B cell (primary cell): ENCODE measurements around the gene MRNIP. TPM values are rescaled to one million over a fixed set of nuclear protein-coding genes. Genes with fewer than 3 reads are reported as not detected.

Source experiments
- ATAC-seq: fragments of 200-7000 bp; cut with Tn5 transposase; one replicate; pipeline ENCODE4 v1.10.0; 2021; ENCODE audit warnings: low read depth, mild to moderate bottlenecking, moderate number of reproducible peaks, moderate library complexity
- CTCF ChIA-PET: fragments of 350-600 bp; sonication (Branson Sonifier 250); formaldehyde crosslinking; loops from one replicate; lab custom pipeline; 2021; ENCODE audit warnings: antibody characterized with exemption, inconsistent platforms; lab: Charles Lee
- POLR2A ChIA-PET: fragments of 350-600 bp; sonication (Branson Sonifier 250); formaldehyde crosslinking; loops from one replicate; lab custom pipeline; 2021; ENCODE audit warnings: antibody characterized with exemption; lab: Charles Lee
- DNase-seq: peaks from one replicate; pipeline ENCODE4 v3.0.0; 2013
- H2AFZ ChIP-seq: 2 replicates; pipeline ENCODE4 v1.6.1; 2012; ENCODE audit warnings: mild to moderate bottlenecking, low read depth, low read length; ENCODE audit not compliant: insufficient read depth, poor library complexity, severe bottlenecking
- H3K27ac ChIP-seq, 2 donors: 1 replicate in 1 of 2; 2 replicates in 1 of 2; pipeline ENCODE4 v1.5.1; 2012 to 2013; ENCODE audit warnings: low read length in 2 of 2, mild to moderate bottlenecking in 2 of 2, moderate library complexity in 1 of 2
- H3K27me3 ChIP-seq, 4 experiments: fragments of 200-600 bp in 1 of 4; sonication (generic) in 1 of 4; replicated peaks in 1 of 4; 1 replicate in 2 of 4; 2 replicates in 2 of 4; pipeline versions ENCODE4 v1.6.1 to v1.7.0; 2013 to 2016; ENCODE audit warnings: low read length in 3 of 4, mild to moderate bottlenecking in 2 of 4, mixed read lengths in 1 of 4, moderate library complexity in 1 of 4; ENCODE audit not compliant: insufficient read depth in 4 of 4, control insufficient read depth in 3 of 4; ENCODE audit errors: control extremely low read depth in 1 of 4
- H3K36me3 ChIP-seq, 2 experiments: replicated peaks in 1 of 2; 1 replicate in 1 of 2; 2 replicates in 1 of 2; pipeline versions ENCODE4 v1.6.1 to v1.7.1; 2013; ENCODE audit warnings: low read length in 1 of 2; ENCODE audit not compliant: insufficient read depth in 2 of 2, control insufficient read depth in 1 of 2; ENCODE audit errors: control extremely low read depth in 1 of 2, extremely low read depth in 1 of 2
- H3K4me1 ChIP-seq, 2 donors: fragments of 200-600 bp in 1 of 2; sonication (generic) in 1 of 2; 1 replicate in 1 of 2; 2 replicates in 1 of 2; pipeline versions ENCODE4 v1.5.1 to v1.6.1; 2013 to 2017; ENCODE audit warnings: low read length in 2 of 2; ENCODE audit not compliant: control insufficient read depth in 2 of 2, insufficient read depth in 2 of 2
- H3K4me2 ChIP-seq: replicated peaks from 2 replicates; pipeline ENCODE3; 2012; ENCODE audit warnings: mild to moderate bottlenecking, low read depth, low read length; ENCODE audit not compliant: poor library complexity, severe bottlenecking
- H3K4me3 ChIP-seq, 5 experiments: fragments of 200-600 bp in 1 of 5; sonication (generic) in 1 of 5; 1 replicate in 3 of 5; 2 replicates in 2 of 5; pipeline versions ENCODE4 v1.5.1 to v1.7.0; 2011 to 2016; ENCODE audit warnings: low read length in 4 of 5, mild to moderate bottlenecking in 4 of 5, low read depth in 2 of 5, control low read depth in 1 of 5, moderate library complexity in 1 of 5; ENCODE audit not compliant: insufficient read depth in 1 of 5; ENCODE audit errors: control extremely low read depth in 1 of 5, extremely low read depth in 1 of 5
- H3K79me2 ChIP-seq: fragments of 200-600 bp; sonication (generic); one replicate; pipeline ENCODE4 v1.6.0; 2016; ENCODE audit warnings: low read length; ENCODE audit not compliant: control insufficient read depth, insufficient read depth
- H3K9ac ChIP-seq: fragments of 200-600 bp; sonication (generic); 2 replicates; pipeline ENCODE4 v1.6.1; 2017; ENCODE audit warnings: mild to moderate bottlenecking, low read length, moderate library complexity
- H3K9me3 ChIP-seq, 3 donors: one replicate each; pipeline versions ENCODE4 v1.6.1 to v1.7.1; 2013; ENCODE audit warnings: low read length in 2 of 3; ENCODE audit not compliant: control insufficient read depth in 2 of 3, insufficient read depth in 1 of 3; ENCODE audit errors: control extremely low read depth in 1 of 3
- H4K20me1 ChIP-seq: 2 replicates; pipeline ENCODE4 v1.6.0; 2012; ENCODE audit warnings: mild to moderate bottlenecking, low read length; ENCODE audit not compliant: insufficient read depth, control insufficient read depth, poor library complexity, severe bottlenecking
- H3K27ac Mint-ChIP-seq: one replicate; pipeline ENCODE4 v1.8.0; 2021; ENCODE audit warnings: mixed read lengths
- H3K27me3 Mint-ChIP-seq: one replicate; pipeline ENCODE4 v1.8.0; 2021; ENCODE audit warnings: mixed read lengths
- H3K4me1 Mint-ChIP-seq: one replicate; pipeline ENCODE4 v1.8.0; 2021; ENCODE audit warnings: mixed read lengths
- H3K4me3 Mint-ChIP-seq: one replicate; pipeline ENCODE4 v1.8.0; 2021; ENCODE audit warnings: mixed read lengths
- H3K9me3 Mint-ChIP-seq: one replicate; pipeline ENCODE4 v1.8.0; 2022; ENCODE audit warnings: mixed read lengths; ENCODE audit not compliant: insufficient read depth
- EZH2 ChIP-seq: IDR thresholded peaks from 2 replicates; pipeline ENCODE4 v1.6.1; 2012; ENCODE audit warnings: borderline replicate concordance, low read depth, mild to moderate bottlenecking, moderate library complexity, low read length; ENCODE audit not compliant: insufficient read depth, poor library complexity, severe bottlenecking
- WGBS: methylation state at CpG from one replicate; pipeline ENCODE4 v1.1.5; 2013; ENCODE audit warnings: missing lambda C conversion rate; ENCODE audit not compliant: insufficient coverage; 5-methylcytosine and 5-hydroxymethylcytosine counted together
- intact Hi-C: fragments of 100-400 bp; cut with micrococcal nuclease; formaldehyde crosslinking; loops from one replicate; pipeline ENCODE4 v1.10.0; 2022
- polyA plus RNA-seq: library from polyadenylated mRNA; depleted of rRNA; stranded (reverse); fragments of >200 nt; gene quantifications from 2 replicates; pipeline ENCODE4 v1.2.3, GENCODE V29; 2012
- total RNA-seq, 2 donors: library from RNA; stranded (reverse); fragments of 120-200 nt in 1 of 2; gene quantifications; 1 replicate in 1 of 2; 2 replicates in 1 of 2; pipeline versions ENCODE4 v1.2.3 to v1.2.4, GENCODE V29; 2013 to 2022
- TF ChIP-seq, protein P1 (sequence below): fragments of 200-600 bp; IDR thresholded peaks from one replicate; pipeline ENCODE4 v1.8.0; 2022; ENCODE audit warnings: antibody characterized with exemption, mild to moderate bottlenecking

MRNIP gene
- total and polyA plus RNA-seq, 2 donors (not counting 1 experiment from before 2014, with no cell fraction given): 152 to 178 TPM

DNA sequence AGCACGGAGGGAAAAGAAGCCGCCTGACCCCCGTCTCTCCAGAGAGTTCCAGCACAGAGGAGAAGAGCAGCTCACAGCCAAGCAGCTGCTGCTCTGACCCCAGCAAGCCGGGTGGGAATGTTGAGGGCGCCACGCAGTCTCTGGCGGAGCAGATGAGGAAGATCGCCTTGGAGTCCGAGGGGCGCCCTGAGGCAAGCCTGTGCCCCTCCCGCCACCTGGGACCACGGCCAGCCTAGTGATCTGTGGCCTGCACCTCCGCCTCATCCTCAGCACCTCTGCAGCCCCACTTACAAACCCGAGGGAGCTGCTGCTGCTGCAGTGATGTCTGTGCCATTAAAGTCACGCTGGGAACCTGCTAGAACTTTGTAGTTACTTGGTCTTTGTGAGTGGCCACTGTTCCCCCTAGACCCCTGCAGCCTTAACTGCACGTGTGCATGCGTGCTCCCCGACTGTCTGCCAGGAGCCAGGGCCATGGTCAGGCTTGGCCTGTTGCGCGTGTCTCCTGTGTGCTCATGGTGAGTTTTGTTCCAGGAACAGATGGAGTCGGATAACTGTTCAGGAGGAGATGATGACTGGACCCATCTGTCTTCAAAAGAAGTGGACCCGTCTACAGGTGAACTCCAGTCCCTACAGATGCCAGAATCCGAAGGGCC, 25.4 kb downstream of the MRNIP start:
- H3K4me1 Mint-ChIP-seq: peaks cover 9% of the 10 kb centered on the region
- POLR2A ChIA-PET: interaction anchor here (0.7 to 1.3 kb wide), 2 partner anchors 11 to 30 kb away, joined by 3 to 4 read pairs; no protein-coding TSS in a partner anchor
- DNase-seq (no peak), ATAC-seq (no peak)
- no peak overlapping the region for H3K9ac ChIP-seq
- no peaks in the 10 kb centered on the region for H3K27me3 ChIP-seq
- no peaks in the 10 kb centered on the region for H3K27me3 Mint-ChIP-seq
- 97% methylated on average over 23 of the region's 23 CpGs for WGBS
- H3K27ac Mint-ChIP-seq: no peak overlapping the region
- CTCF ChIA-PET: interaction anchor here (1.7 to 3.4 kb wide), 3 partner anchors 13 to 70 kb away, joined by 4 to 12 read pairs (median 6); partner anchors contain the start of gene SQSTM1
- TF ChIP-seq, protein P1, sequence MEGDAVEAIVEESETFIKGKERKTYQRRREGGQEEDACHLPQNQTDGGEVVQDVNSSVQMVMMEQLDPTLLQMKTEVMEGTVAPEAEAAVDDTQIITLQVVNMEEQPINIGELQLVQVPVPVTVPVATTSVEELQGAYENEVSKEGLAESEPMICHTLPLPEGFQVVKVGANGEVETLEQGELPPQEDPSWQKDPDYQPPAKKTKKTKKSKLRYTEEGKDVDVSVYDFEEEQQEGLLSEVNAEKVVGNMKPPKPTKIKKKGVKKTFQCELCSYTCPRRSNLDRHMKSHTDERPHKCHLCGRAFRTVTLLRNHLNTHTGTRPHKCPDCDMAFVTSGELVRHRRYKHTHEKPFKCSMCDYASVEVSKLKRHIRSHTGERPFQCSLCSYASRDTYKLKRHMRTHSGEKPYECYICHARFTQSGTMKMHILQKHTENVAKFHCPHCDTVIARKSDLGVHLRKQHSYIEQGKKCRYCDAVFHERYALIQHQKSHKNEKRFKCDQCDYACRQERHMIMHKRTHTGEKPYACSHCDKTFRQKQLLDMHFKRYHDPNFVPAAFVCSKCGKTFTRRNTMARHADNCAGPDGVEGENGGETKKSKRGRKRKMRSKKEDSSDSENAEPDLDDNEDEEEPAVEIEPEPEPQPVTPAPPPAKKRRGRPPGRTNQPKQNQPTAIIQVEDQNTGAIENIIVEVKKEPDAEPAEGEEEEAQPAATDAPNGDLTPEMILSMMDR: no peak
- TF ChIP-seq EZH2: no peak
- H3K4me3 ChIP-seq: no peak overlapping the region
- peaks cover 2 to 64% of the 10 kb centered on the region in 2 experiments for H3K36me3 ChIP-seq
- peaks cover 3 to 8% of the 10 kb centered on the region in 2 donors for H3K4me1 ChIP-seq
- peaks cover 9% of the 10 kb centered on the region for H3K79me2 ChIP-seq
- no peaks in the 10 kb centered on the region for H3K9me3 ChIP-seq
- H3K9me3 Mint-ChIP-seq: no peaks in the 10 kb centered on the region
- H4K20me1 ChIP-seq: peaks cover 51% of the 10 kb centered on the region
- H3K27ac ChIP-seq: no peak overlapping the region
- H2AFZ ChIP-seq: no peak overlapping the region
- H3K4me3 Mint-ChIP-seq: no peak overlapping the region
- intact Hi-C loops: no loop called here
- no peak overlapping the region for H3K4me2 ChIP-seq
